Gastrocnemius medialis (tissue), 4 donors: Measurements from ENCODE around the gene ABHD17C.

Experiments
- CTCF ChIP-seq, 5 experiments: fragments of 450-650 bp in 3 of 5; fragments of 200-600 bp in 2 of 5; sonication (generic) in 2 of 5; IDR thresholded peaks in 4 of 5; conservative IDR thresholded peaks in 1 of 5; 1 replicate in 4 of 5; 2 replicates in 1 of 5; pipeline ENCODE4 v1.5.1; 2016 to 2019; ENCODE audit warnings: antibody characterized with exemption in 5 of 5, mild to moderate bottlenecking in 3 of 5, moderate library complexity in 3 of 5
- POLR2A ChIP-seq, 2 donors: fragments of 450-650 bp; IDR thresholded peaks; one replicate each; pipeline ENCODE4 v1.6.1; 2017; ENCODE audit warnings: antibody characterized with exemption in 2 of 2, mild to moderate bottlenecking in 2 of 2, moderate library complexity in 2 of 2

DNA sequence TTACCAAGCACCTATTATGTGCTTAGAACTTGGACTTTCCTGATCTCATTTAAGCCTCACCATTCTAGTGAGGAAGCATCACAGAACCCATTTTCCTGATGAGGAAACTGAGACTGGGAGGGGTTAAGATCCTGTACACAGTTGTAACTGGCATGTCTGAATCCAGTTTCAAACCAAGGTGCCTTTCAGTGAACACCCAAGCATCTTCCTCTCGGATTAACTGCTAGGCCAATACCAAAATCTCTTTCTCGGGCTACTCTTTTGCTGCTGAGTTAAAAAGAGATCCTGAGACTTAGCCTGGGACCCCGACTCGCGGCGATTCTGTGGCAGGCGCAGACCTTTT lies 83.5 kb downstream of the ABHD17C start:
- TF ChIP-seq CTCF (IDR thresholded peaks at IDR 0.05 in 4 of 5, conservative IDR thresholded peaks at IDR 0.05 in 1 of 5) = no peak
- no peak for TF ChIP-seq POLR2A (IDR thresholded peaks at IDR 0.05)
